Breast epithelium (tissue), 3 donors: ENCODE data around the gene RGS12.

Experiments
- POLR2A ChIP-seq: fragments of 450-650 bp; IDR thresholded peaks from one replicate; pipeline ENCODE4 v1.6.1; 2016; ENCODE audit warnings: antibody characterized with exemption, mild to moderate bottlenecking, moderate library complexity
- POLR2AphosphoS5 ChIP-seq, 3 donors: sonication (generic); formaldehyde crosslinking; IDR thresholded peaks; one replicate each; pipeline ENCODE4 v1.6.1; 2017; ENCODE audit warnings: antibody characterized with exemption in 3 of 3

DNA sequence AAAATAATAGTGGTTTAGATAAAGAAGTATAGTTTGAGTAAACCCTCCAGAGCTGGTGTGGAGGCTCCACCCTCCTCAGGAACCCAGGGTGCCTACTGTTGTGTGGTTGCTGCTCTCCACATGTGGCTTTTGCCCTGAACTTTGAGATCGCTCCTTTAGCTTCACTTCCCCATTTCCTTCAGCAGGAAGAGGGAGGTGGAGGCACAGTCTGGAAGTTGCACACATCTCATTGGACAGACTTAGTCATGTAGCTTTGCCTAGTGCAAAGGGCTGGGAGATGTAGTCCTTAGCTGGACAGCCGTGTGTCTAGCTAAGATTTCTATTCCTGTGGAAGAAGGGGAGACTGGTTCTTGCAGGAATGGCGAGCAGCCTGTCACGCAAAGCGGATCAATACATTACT lies 37.9 kb downstream of the RGS12 start:
- TF ChIP-seq POLR2AphosphoS5 (IDR thresholded peaks at IDR 0.05) (no peak), POLR2A (no peak)
